Measurements from ENCODE around the gene BRWD1.
"Not testable (repeated sequence)": the region's sequence is repeated elsewhere in the genome, so short reads cannot be mapped to it uniquely, and the experiment has no call there.

The BRWD1 gene

DNA sequence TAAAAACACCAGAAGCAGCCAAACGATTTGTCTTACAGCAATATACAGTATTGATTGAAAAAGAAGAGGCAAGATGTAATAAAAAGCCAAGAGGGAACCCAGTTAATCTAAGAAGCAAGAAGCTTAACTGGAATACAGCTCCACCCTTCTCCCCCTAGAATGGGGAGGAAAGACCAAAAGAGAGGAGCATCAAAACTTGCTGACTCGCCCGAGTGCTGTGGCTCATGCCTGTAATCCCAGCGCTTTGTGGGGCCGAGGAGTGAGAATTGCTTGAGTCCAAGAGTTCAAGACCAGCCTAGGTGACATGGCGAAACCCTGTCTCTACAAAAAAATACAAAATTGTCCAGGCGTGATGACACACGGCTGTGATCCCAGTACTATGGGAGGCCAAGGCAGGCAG is 32.2 kb downstream of the BRWD1 start:
- Mint-ChIP-seq H3K4me1 (no peaks in the 10 kb centered on the region), H3K9me3 (no peaks in the 10 kb centered on the region), H3K27ac (no peak overlapping the region), H3K36me3 (ENCODE audit: low read depth) (peaks cover 11% of the 10 kb centered on the region), H3K27me3 (no peaks in the 10 kb centered on the region), H3K4me3 (no peak overlapping the region)
- DNase-seq (no peak), ATAC-seq (no peak)

DNA sequence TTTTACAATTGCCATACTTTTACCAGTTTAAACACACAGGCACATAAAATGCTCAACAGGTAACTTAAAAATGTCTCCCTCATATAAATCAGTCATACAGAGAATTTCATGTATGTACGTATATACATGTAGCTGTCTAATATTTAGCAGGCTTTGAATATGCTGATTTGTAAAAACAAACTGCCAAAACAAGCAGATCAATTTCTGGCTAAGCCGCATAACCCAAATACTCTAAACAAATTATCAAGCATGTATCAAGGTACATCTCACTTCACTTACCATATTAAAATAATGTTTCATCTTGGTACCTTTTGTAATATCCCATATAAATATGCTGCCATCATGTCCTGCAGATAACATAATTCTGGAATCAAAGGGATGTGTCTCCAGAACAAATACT is 43.8 kb downstream of the BRWD1 start:
- Mint-ChIP-seq H3K4me3 (no peak overlapping the region), H3K36me3 (ENCODE audit: low read depth) (peaks cover 25% of the 10 kb centered on the region), H3K27me3 (no peaks in the 10 kb centered on the region), H3K27ac (no peak overlapping the region), H3K4me1 (no peaks in the 10 kb centered on the region), H3K9me3 (no peaks in the 10 kb centered on the region)
- no peak for DNase-seq
- no peak for ATAC-seq

DNA sequence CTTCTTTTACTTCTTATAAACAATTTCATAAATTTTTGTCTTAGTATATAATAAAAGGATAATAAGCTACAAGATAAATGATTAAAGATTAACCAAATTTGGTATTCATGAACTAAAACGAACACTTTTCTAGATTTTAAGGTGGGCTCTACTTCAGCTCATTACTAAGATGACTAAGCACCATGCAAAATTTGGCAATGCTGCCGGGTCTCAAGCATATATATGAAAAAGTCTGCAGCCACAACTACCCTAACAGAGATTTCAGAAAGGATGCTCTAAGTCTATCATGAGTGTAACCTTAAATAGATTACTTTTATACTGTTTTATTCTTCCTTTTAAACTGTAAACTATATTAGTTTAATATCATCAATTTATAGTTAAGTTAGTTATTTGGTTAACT is 47.8 kb downstream of the BRWD1 start:
- no peaks in the 10 kb centered on the region for H3K4me1 Mint-ChIP-seq
- peaks cover 31% of the 10 kb centered on the region for H3K36me3 Mint-ChIP-seq (ENCODE audit: low read depth)

DNA sequence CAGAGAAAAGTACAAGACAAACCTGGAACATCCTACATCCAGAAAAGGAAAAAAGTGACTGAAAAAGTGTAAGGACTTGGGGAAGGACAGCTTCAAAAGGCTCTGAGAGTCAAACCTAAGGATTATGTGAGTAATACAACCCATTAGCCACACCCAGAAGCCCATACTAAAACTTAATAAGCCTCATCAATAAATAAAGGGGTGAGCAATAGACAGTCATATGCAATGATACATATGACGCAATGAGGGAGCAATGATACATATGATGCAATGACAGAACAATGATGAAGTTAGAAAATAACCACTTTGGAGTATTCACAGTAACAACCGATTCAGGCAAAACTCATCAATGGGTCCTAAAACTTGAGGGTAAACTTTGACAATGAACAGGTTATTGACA is 50.1 kb downstream of the BRWD1 start:
- no peaks in the 10 kb centered on the region for H3K27me3 Mint-ChIP-seq
- H3K36me3 Mint-ChIP-seq (ENCODE audit: low read depth): peaks cover 27% of the 10 kb centered on the region
- no peak overlapping the region for H3K27ac Mint-ChIP-seq
- ATAC-seq: no peak
- H3K4me1 Mint-ChIP-seq: no peaks in the 10 kb centered on the region
- H3K4me3 Mint-ChIP-seq: no peak overlapping the region
- DNase-seq: no peak
- no peaks in the 10 kb centered on the region for H3K9me3 Mint-ChIP-seq

More for the DNA sequence above, 47.8 kb downstream of the BRWD1 start:
- no peak for ATAC-seq
- Mint-ChIP-seq H3K27ac (no peak overlapping the region), H3K4me3 (no peak overlapping the region), H3K27me3 (no peaks in the 10 kb centered on the region), H3K9me3 (no peaks in the 10 kb centered on the region)
- no peak for DNase-seq

DNA sequence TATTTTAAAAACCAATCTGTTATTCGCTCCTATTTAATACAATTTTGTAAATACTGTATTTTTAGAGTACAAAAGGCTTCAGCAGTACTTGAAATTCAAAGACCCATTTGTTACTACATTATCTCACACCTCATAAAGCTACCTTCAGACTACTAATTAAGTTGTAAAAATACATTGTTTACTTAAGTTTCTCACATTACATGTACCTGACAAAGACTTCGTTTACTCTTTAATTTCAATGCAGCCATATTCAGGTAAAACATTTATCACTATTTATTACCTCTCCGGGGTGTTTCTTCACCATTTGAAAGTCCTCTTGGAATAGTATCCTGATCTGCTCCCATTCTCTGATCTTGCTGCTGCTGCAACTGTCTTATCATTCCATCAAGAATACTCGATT is 55.2 kb downstream of the BRWD1 start:
- no peaks in the 10 kb centered on the region for H3K9me3 Mint-ChIP-seq
- no peak for ATAC-seq
- H3K4me3 Mint-ChIP-seq: no peak overlapping the region
- no peaks in the 10 kb centered on the region for H3K27me3 Mint-ChIP-seq
- no peaks in the 10 kb centered on the region for H3K4me1 Mint-ChIP-seq
- peaks cover 25% of the 10 kb centered on the region for H3K36me3 Mint-ChIP-seq (ENCODE audit: low read depth)
- DNase-seq: no peak
- H3K27ac Mint-ChIP-seq: no peak overlapping the region

DNA sequence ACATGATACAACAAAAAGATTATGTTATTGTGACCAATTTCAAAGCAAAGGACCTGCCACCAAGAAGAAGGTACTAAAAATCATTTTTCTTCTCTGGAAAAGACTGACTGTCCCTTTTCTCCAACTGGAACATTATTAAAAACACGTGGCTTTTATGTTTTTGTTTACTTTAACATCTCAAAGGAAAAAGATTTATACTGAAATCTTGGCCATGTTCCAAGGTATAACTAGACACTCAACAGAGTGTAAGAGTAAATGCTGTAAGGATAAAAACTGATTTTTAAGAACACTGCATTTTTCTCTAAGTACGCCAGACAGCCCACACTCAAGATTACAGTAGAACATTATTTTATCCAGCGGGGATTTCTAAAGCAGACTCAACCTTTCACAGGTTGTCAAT is 62.1 kb downstream of the BRWD1 start:
- DNase-seq: no peak
- Mint-ChIP-seq H3K9me3 (no peaks in the 10 kb centered on the region), H3K27me3 (no peaks in the 10 kb centered on the region), H3K36me3 (ENCODE audit: low read depth) (peaks cover 30% of the 10 kb centered on the region), H3K4me1 (no peaks in the 10 kb centered on the region), H3K27ac (no peak overlapping the region), H3K4me3 (no peak overlapping the region)
- ATAC-seq: no peak

DNA sequence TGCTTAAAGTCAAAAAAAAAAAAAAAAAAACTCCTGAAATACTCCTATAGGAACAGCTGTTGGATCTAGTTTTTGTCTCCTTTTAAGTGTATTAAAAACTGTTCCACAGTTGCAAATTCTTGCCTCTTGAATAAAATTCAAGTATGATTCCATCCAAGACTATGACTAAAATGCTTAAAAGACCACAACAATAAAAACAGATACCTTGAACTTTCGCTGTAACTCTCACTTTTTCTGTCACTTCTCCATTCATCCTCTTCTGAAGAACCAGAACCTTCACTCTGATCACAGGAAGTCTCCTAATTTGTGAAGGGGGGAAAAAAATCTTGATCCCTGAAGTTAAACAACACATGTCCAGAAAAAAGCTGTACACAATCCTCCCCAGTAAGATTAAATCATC is 75.2 kb downstream of the BRWD1 start:
- ATAC-seq (no peak), DNase-seq (no peak)
- H3K36me3 Mint-ChIP-seq (ENCODE audit: low read depth): peaks cover 40% of the 10 kb centered on the region
- H3K27me3 Mint-ChIP-seq: no peaks in the 10 kb centered on the region
- peak overlapping the region; percentile 40 for H3K27ac Mint-ChIP-seq
- no peak overlapping the region for H3K4me3 Mint-ChIP-seq
- peaks cover 22% of the 10 kb centered on the region for H3K4me1 Mint-ChIP-seq
- no peaks in the 10 kb centered on the region for H3K9me3 Mint-ChIP-seq

DNA sequence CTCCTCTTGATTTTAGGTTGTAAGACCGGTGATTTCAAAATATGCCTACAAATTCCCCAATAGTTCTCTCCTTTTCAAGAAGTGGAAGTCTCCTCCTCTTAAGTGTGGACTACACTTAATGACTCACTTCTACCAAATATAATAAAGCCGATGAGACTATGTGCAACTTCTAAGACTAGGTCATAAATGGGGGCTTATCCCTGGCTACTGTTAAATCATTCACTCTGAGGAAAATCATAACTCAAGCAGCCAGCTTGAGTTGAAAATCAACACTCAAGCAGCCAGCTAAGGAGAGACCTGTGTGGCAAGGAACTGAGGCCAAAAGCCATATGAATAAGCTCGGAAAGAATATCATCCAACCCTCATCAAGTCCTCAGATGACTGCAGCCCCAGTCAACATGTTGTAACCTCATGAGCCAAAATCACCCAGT is 80.6 kb downstream of the BRWD1 start:
- H3K9me3 Mint-ChIP-seq: no peaks in the 10 kb centered on the region
- peaks cover 5% of the 10 kb centered on the region for H3K4me1 Mint-ChIP-seq
- DNase-seq (no peak), ATAC-seq (no peak)
- H3K36me3 Mint-ChIP-seq (ENCODE audit: low read depth): peaks cover 22% of the 10 kb centered on the region
- peak overlapping the region; percentile 37 for H3K27ac Mint-ChIP-seq
- H3K27me3 Mint-ChIP-seq: no peaks in the 10 kb centered on the region
- no peak overlapping the region for H3K4me3 Mint-ChIP-seq

DNA sequence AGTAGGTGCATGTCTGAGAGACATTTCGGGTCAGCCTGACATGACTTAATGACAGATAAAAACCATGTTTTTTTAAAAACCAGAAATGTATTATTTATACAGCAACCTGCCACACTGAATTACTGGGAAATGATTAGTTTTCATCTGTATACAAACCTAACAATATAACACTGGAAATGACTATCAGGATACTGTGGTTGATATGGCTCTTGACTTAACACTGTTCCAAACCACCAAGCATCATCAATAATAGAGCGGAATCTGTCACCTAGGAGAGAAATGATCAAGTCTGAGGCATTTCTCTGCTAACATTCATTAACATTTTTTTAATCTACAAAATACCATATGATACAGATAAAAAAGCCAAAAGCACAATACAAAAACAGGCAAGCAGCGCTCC is 88.5 kb downstream of the BRWD1 start:
- Mint-ChIP-seq H3K4me1 (peaks cover 3% of the 10 kb centered on the region), H3K9me3 (no peaks in the 10 kb centered on the region), H3K36me3 (ENCODE audit: low read depth) (peaks cover 37% of the 10 kb centered on the region), H3K27ac (no peak overlapping the region), H3K4me3 (no peak overlapping the region), H3K27me3 (no peaks in the 10 kb centered on the region)
- no peak for DNase-seq
- peak; percentile 28 for ATAC-seq

DNA sequence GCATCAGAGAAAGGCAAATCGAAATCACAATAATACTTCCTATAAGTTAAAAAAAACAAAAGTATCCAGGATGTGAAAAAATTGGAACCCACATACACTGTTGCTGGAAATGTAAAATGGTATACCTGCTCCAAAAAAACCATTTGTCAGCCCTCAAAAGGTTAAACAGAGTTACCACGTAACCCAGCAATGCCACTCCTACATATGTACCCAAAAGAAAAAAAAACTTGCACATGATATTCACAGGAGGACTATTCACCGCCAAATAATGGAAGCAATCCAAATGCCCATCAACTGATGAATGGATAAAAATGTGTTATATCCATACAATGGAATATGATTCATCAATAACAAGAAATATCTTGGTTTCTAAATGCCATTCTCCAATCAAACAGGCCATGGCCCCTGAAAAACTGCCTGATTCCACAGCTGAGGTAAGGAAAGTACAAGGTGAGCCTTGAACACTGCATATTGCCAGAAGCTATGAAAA is 91.4 kb downstream of the BRWD1 start:
- Mint-ChIP-seq H3K4me1 (peaks cover 3% of the 10 kb centered on the region), H3K27me3 (no peaks in the 10 kb centered on the region), H3K9me3 (no peaks in the 10 kb centered on the region), H3K36me3 (ENCODE audit: low read depth) (peaks cover 33% of the 10 kb centered on the region), H3K27ac (peak overlapping the region; percentile 14), H3K4me3 (no peak overlapping the region)
- DNase-seq (no peak), ATAC-seq (no peak)

DNA sequence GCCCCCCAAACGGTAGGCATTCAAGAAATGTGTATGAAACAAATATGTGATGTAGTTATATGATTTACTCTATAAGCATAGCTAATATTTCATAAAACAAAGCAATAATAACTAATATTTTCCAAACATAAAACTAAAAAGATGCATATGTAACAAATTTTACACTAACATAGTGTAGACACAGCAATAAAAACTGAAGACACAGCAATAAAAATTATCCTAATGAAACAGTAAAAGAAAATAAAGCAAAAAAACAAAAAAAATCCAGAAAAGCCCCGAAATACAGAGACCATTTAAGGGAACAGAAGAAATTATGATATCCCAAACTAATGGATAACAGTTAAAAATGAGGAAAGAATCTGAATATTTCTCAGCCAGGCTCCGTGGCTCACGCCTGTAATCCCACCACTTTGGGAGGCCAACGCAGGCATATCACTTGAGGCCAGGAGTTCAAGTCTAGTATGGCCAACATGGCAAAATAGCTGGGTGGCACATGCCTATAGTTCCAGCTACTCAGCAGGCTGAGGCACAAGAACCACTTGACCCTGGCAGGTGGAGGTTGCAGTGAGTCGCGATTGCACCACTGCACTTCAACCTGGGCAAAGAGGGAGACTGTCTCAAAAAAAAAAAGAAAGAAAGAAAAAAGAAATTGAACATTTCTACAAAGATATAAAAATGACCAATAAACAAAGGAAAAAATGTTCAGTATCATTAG is 92.0 kb downstream of the BRWD1 start:
- no peak for ATAC-seq
- DNase-seq: no peak
- Mint-ChIP-seq H3K36me3 (ENCODE audit: low read depth) (peaks cover 31% of the 10 kb centered on the region), H3K27me3 (no peaks in the 10 kb centered on the region), H3K27ac (no peak overlapping the region), H3K4me3 (no peak overlapping the region), H3K4me1 (peaks cover 3% of the 10 kb centered on the region), H3K9me3 (no peaks in the 10 kb centered on the region)

DNA sequence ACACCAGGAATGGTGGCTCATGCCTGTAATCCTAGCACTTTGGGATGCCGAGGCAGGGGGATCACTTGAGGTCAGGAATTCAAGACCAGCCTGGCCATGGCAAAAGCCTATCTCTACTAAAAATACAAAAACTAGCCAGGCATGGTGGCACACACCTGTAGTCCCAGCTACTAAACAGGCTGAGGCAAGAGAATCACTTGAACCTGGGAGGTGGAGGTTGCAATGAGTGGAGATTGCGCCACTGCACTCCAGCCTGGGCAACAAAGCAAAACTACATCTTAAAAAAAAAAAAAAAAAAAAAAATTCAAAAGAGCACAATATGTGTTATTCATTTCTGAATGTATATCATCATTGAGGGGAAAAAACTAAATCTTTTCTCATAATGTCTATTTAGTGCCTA is 92.6 kb downstream of the BRWD1 start:
- DNase-seq, ATAC-seq, H3K4me3 Mint-ChIP-seq, H3K4me1 Mint-ChIP-seq, H3K27me3 Mint-ChIP-seq, H3K27ac Mint-ChIP-seq, H3K9me3 Mint-ChIP-seq: not testable (repeated sequence)
- peaks cover 28% of the 10 kb centered on the region for H3K36me3 Mint-ChIP-seq (ENCODE audit: low read depth)

DNA sequence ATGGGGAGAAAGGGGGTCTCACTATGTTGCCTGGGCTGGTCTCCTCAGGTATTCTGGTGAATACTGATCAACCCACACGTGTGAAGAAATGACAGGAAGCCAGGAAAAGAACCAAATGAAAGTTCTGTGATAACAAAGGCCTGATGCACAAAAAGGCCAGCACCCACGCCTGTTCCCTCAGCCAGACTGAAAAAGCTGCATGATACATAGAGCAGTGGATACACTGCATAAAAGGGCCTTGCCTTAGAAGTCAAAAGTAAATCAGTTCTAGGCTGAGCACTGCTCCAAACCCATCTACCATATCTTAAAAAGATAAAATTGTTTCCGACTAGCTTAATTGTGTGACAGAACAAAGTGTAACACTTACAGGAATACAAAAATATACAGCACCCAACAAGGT is 93.3 kb downstream of the BRWD1 start:
- H3K27me3 Mint-ChIP-seq: no peaks in the 10 kb centered on the region
- no peak overlapping the region for H3K27ac Mint-ChIP-seq
- H3K4me1 Mint-ChIP-seq: peaks cover 3% of the 10 kb centered on the region
- ATAC-seq (no peak), DNase-seq (no peak)
- no peak overlapping the region for H3K4me3 Mint-ChIP-seq
- H3K9me3 Mint-ChIP-seq: no peaks in the 10 kb centered on the region
- peaks cover 32% of the 10 kb centered on the region for H3K36me3 Mint-ChIP-seq (ENCODE audit: low read depth)

DNA sequence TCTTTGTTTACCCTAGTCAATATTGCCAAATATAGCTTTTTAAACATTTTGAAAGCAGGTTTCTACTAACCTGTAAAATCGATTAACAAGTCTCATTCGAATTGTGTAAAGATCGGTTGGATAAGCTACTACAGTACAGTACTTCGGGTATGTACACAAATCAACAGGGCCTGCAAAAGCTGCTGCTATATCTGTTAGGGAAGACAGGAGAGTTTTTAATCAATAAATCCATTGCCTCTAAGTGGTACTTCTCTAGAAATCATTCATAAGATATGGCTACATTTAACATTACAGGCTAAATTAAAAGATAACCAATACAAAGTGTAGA is 95.4 kb downstream of the BRWD1 start:
- Mint-ChIP-seq H3K27ac (no peak overlapping the region), H3K36me3 (ENCODE audit: low read depth) (peaks cover 27% of the 10 kb centered on the region), H3K4me1 (peaks cover 3% of the 10 kb centered on the region), H3K4me3 (no peak overlapping the region), H3K27me3 (no peaks in the 10 kb centered on the region), H3K9me3 (no peaks in the 10 kb centered on the region)
- DNase-seq (no peak), ATAC-seq (no peak)

DNA sequence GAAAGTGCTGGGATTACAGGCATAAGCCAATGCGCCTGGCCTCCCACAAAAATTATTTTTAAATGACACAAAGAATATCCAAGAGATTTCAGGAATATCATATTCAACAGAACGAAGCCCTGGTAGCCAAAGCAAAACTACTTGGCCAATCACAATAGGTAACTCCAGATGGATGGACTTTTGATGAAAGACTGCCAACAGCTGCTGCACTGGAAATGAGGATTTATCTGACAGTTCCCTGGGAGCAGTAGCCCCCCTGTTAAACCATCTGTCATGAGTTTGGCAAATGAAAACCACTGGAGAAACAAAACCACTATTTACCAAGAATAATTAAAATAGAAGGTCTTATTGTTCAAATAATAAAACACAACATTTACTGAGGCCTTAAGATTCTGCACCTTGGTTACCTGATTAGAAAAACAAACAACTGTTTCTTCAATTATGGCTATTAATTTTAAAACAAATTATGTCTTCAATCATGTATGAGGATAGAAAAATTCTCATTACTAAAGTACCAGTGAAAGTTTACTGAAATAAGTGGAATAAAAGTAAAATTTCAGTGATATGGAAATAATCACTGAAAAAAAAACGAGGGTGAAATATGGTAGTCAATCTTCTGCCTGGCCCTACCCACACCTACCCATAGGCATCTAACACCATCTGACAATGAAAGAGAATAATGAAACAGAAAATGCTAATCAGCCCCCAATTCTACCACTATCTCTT is 95.9 kb downstream of the BRWD1 start:
- Mint-ChIP-seq H3K4me1 (peaks cover 3% of the 10 kb centered on the region), H3K36me3 (ENCODE audit: low read depth) (peaks cover 27% of the 10 kb centered on the region), H3K27me3 (no peaks in the 10 kb centered on the region), H3K9me3 (no peaks in the 10 kb centered on the region), H3K27ac (no peak overlapping the region), H3K4me3 (no peak overlapping the region)
- DNase-seq: no peak
- ATAC-seq: no peak

Data from activated naive CD8-positive, alpha-beta T cell treated with anti-CD3 and anti-CD28 coated beads, Interleukin-2, amount 50 U/mL, for 24 hours (primary cell).